Breast epithelium (tissue), 3 donors: Measurements from ENCODE around the gene HAGH.

Experiments used
- POLR2A ChIP-seq: fragments of 450-650 bp; IDR thresholded peaks from one replicate; pipeline ENCODE4 v1.6.1; 2016; ENCODE audit warnings: antibody characterized with exemption, mild to moderate bottlenecking, moderate library complexity
- TF ChIP-seq, protein P1 (sequence below), 3 donors: fragments of 450-650 bp; IDR thresholded peaks; one replicate each; pipeline ENCODE4 v1.5.1; 2016 to 2017; ENCODE audit warnings: antibody characterized with exemption in 3 of 3, mild to moderate bottlenecking in 3 of 3, moderate library complexity in 3 of 3

DNA sequence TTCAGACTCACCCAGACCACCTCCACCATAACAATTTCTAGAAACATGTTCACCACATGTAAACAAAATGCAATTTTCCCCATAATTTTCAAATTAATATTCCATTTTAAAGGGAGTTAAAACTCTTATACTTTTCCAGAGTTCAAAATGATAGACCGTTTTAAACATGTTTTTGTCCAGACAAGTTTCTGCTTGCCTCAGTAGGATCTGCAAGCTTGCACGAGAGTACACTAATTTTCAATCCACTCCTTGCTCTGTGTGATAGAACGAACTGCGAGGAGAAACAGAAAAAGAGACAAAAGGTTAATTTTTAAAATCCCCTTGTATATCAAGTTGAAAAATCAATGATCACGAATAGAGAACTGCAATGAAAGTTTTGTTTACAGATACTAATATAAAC is 7.5 kb upstream of the HAGH start:
- TF ChIP-seq, protein P1, sequence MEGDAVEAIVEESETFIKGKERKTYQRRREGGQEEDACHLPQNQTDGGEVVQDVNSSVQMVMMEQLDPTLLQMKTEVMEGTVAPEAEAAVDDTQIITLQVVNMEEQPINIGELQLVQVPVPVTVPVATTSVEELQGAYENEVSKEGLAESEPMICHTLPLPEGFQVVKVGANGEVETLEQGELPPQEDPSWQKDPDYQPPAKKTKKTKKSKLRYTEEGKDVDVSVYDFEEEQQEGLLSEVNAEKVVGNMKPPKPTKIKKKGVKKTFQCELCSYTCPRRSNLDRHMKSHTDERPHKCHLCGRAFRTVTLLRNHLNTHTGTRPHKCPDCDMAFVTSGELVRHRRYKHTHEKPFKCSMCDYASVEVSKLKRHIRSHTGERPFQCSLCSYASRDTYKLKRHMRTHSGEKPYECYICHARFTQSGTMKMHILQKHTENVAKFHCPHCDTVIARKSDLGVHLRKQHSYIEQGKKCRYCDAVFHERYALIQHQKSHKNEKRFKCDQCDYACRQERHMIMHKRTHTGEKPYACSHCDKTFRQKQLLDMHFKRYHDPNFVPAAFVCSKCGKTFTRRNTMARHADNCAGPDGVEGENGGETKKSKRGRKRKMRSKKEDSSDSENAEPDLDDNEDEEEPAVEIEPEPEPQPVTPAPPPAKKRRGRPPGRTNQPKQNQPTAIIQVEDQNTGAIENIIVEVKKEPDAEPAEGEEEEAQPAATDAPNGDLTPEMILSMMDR (IDR thresholded peaks at IDR 0.05), result no peak
- no peak for TF ChIP-seq POLR2A
